Stimulated activated CD4-positive, alpha-beta T cell treated with anti-CD3 and anti-CD28 coated beads, Interleukin-2, amount 100 ng/mL, for 24 hours (primary cell): ENCODE results near the gene POTEB.
"Not testable (repeated sequence)": the region's sequence is repeated elsewhere in the genome, so short reads cannot be mapped to it uniquely, and the experiment has no call there.

Experiments
- DNase-seq, 2 donors: peaks; one replicate each; pipeline ENCODE4 v3.0.0-alpha.2; 2020

POTEB gene

GRCh38 chr15:21877635-21878034 lies at the start of gene POTEB:
Gene POTEB, minus strand, starts transcription at chr15:21877735. Its CDS starts 489 bp downstream, at chr15:21877246.
- not testable (repeated sequence) for DNase-seq

- DNase-seq: not testable (repeated sequence)
Measured at GRCh38 chr15:21890955-21891354, 13.4 kb upstream of the POTEB start.

- DNase-seq: not testable (repeated sequence)
Measured at GRCh38 chr15:21889542-21889941, 12.0 kb upstream of the POTEB start.

GRCh38 chr15:21838831-21839230 lies 38.7 kb downstream of the POTEB start:
- not testable (repeated sequence) for DNase-seq
